PC-3 (cell line): ENCODE data around the gene COL7A1. TPM values are rescaled to one million over a fixed set of nuclear protein-coding genes. Genes with fewer than 3 reads are reported as not detected.

ENCODE experiments used
- ATAC-seq: fragments of 200-7000 bp; cut with Tn5 transposase; 2 replicates; pipeline ENCODE4 v1.9.1; 2020; ENCODE audit warnings: mild to moderate bottlenecking, moderate library complexity
- BruUV-seq: library from RNA; stranded (reverse); fragments of 400-500 nt; replicated peaks from 2 replicates; lab custom pipeline; 2021; lab: Mats Ljungman, UMichigan
- CTCF ChIA-PET: fragments of 300-600 bp; sonication (Branson Sonifier 250); formaldehyde crosslinking; loops from one replicate; lab custom pipeline; 2022; ENCODE audit warnings: antibody characterized with exemption; lab: Charles Lee
- POLR2A ChIA-PET: fragments of 300-600 bp; sonication (Branson Sonifier 250); formaldehyde crosslinking; loops from one replicate; lab custom pipeline; 2022; ENCODE audit warnings: antibody characterized with exemption; ENCODE audit not compliant: unreplicated experiment; lab: Charles Lee
- DNase-seq: peaks from one replicate; pipeline ENCODE4 v3.0.0-alpha.2; 2015
- H2AFZ ChIP-seq: fragments of 300-600 bp; sonication (generic); 2 replicates; pipeline ENCODE4 v1.6.0; 2016; ENCODE audit warnings: antibody characterized with exemption, low read length
- H3F3A ChIP-seq: fragments of 300-600 bp; sonication (generic); one replicate; pipeline ENCODE4 v1.6.0; 2017; ENCODE audit warnings: antibody characterized with exemption, low read length, control low read depth, mild to moderate bottlenecking; ENCODE audit not compliant: unreplicated experiment
- H3K27ac ChIP-seq: fragments of 300-600 bp; sonication (generic); 2 replicates; pipeline ENCODE4 v1.5.1; 2016; ENCODE audit warnings: mild to moderate bottlenecking, low read length
- H3K27me3 ChIP-seq: fragments of 300-600 bp; sonication (generic); 2 replicates; pipeline ENCODE4 v1.6.1; 2016; ENCODE audit warnings: low read length, mixed read lengths
- H3K36me3 ChIP-seq: fragments of 300-600 bp; sonication (generic); 2 replicates; pipeline ENCODE4 v1.6.1; 2016; ENCODE audit warnings: low read depth, mixed run types, low read length, mixed read lengths
- H3K4me1 ChIP-seq: fragments of 300-600 bp; sonication (generic); 2 replicates; pipeline ENCODE4 v1.5.1; 2016; ENCODE audit warnings: low read length; ENCODE audit not compliant: insufficient read depth
- H3K4me2 ChIP-seq: fragments of 300-600 bp; sonication (generic); 2 replicates; pipeline ENCODE4 v1.6.0; 2016; ENCODE audit warnings: low read length
- H3K4me3 ChIP-seq: fragments of 300-600 bp; sonication (generic); 2 replicates; pipeline ENCODE4 v1.5.1; 2016; ENCODE audit warnings: mild to moderate bottlenecking, low read length, mixed read lengths
- H3K79me2 ChIP-seq: fragments of 300-600 bp; sonication (generic); 2 replicates; pipeline ENCODE4 v1.6.1; 2017; ENCODE audit warnings: low read length, mixed read lengths
- H3K9ac ChIP-seq: fragments of 300-600 bp; sonication (generic); 2 replicates; pipeline ENCODE4 v1.6.0; 2016; ENCODE audit warnings: mild to moderate bottlenecking, low read length
- H3K9me2 ChIP-seq: fragments of 300-600 bp; sonication (generic); replicated peaks from 2 replicates; pipeline ENCODE4 v1.6.1; 2016; ENCODE audit warnings: mixed run types, low read length, mixed read lengths
- H3K9me3 ChIP-seq: fragments of 300-600 bp; sonication (generic); 2 replicates; pipeline ENCODE4 v1.6.1; 2016; ENCODE audit warnings: low read length, mixed read lengths
- H4K20me1 ChIP-seq: fragments of 300-600 bp; sonication (generic); 2 replicates; pipeline ENCODE4 v1.6.1; 2016; ENCODE audit warnings: low read length, mixed read lengths
- CTCF ChIP-seq: fragments of 300-600 bp; sonication (generic); conservative IDR thresholded peaks from 2 replicates; pipeline ENCODE4 v1.5.1; 2017; ENCODE audit warnings: antibody characterized with exemption, low read depth, mild to moderate bottlenecking, low read length
- EZH2 ChIP-seq: fragments of 300-600 bp; sonication (generic); IDR thresholded peaks from one replicate; pipeline ENCODE4 v1.6.1; 2017; ENCODE audit warnings: antibody characterized with exemption, mild to moderate bottlenecking, low read length; ENCODE audit not compliant: unreplicated experiment
- EZH2phosphoT487 ChIP-seq: fragments of 300-600 bp; sonication (generic); IDR thresholded peaks from 2 replicates; pipeline ENCODE4 v1.6.1; 2018; ENCODE audit warnings: mild to moderate bottlenecking, antibody characterized with exemption, low read length, borderline replicate concordance
- intact Hi-C: fragments of 100-400 bp; cut with micrococcal nuclease; formaldehyde crosslinking; loops from 2 replicates; pipeline ENCODE4 v1.9.0; 2023
- total RNA-seq: library from RNA; depleted of rRNA; stranded (reverse); fragments of >200 nt; gene quantifications from 2 replicates; pipeline ENCODE4 v1.2.3, GENCODE V29; 2014

COL7A1 gene
- total RNA-seq, 1 experiment from 2014 or later: 7.9 TPM

GRCh38 chr3:48630407-48630806 is 35.3 kb upstream of the COL7A1 start:
- H3K4me1 ChIP-seq: peaks cover 9% of the 10 kb centered on the region
- intact Hi-C loops: no loop called here
- no peaks in the 10 kb centered on the region for H3F3A ChIP-seq
- DNase-seq (no peak), ATAC-seq (no peak)
- no peaks in the 10 kb centered on the region for H4K20me1 ChIP-seq
- H3K4me3 ChIP-seq: no peak overlapping the region
- H3K27me3 ChIP-seq: no peaks in the 10 kb centered on the region
- peaks cover 28% of the 10 kb centered on the region for H3K36me3 ChIP-seq
- no peak overlapping the region for H2AFZ ChIP-seq
- ChIA-PET CTCF (no interaction called here), POLR2A (no interaction called here)
- no peaks in the 10 kb centered on the region for H3K9me3 ChIP-seq
- no peak overlapping the region for H3K4me2 ChIP-seq
- no TSS peak for BruUV-seq
- no peak for TF ChIP-seq CTCF
- no peak for TF ChIP-seq EZH2
- TF ChIP-seq EZH2phosphoT487: no peak
- H3K9ac ChIP-seq: no peak overlapping the region
- H3K79me2 ChIP-seq: peaks cover 18% of the 10 kb centered on the region
- H3K27ac ChIP-seq: no peak overlapping the region
- no peaks in the 10 kb centered on the region for H3K9me2 ChIP-seq

DNA sequence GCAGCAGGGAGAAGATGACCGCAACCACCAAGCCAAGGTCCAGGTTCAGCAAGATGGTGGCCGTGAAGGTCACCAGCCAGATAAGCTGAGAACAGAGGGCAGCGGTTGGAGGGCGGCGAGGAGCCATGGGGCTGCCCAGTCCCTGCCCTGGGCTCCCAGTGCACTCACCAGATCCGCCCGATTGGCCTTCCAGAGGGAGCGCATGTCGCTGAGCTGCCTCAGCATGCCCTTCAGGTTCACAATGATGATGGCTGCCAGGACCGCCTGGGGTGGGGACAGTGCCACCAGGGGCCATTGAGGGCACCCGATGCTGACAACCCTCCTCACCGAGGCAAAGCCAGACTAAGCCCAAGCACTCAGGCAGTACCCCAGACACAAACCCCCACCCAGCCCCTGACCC is 34.8 kb upstream of the COL7A1 start:
- Histone ChIP-seq H3K27me3 (no peaks in the 10 kb centered on the region), H3K4me1 (peaks cover 9% of the 10 kb centered on the region), H3K9me3 (no peaks in the 10 kb centered on the region), H3K9ac (no peak overlapping the region), H3K79me2 (peaks cover 15% of the 10 kb centered on the region), H3K36me3 (peaks cover 28% of the 10 kb centered on the region), H3K4me2 (no peak overlapping the region), H2AFZ (no peak overlapping the region), H4K20me1 (no peaks in the 10 kb centered on the region), H3K9me2 (no peaks in the 10 kb centered on the region), H3K4me3 (no peak overlapping the region), H3K27ac (no peak overlapping the region), H3F3A (no peaks in the 10 kb centered on the region)
- ChIA-PET POLR2A (no interaction called here), CTCF (no interaction called here)
- BruUV-seq: no TSS peak
- ATAC-seq: no peak
- DNase-seq: no peak
- intact Hi-C loops: no loop called here
- TF ChIP-seq CTCF (no peak), EZH2phosphoT487 (no peak), EZH2 (no peak)

DNA sequence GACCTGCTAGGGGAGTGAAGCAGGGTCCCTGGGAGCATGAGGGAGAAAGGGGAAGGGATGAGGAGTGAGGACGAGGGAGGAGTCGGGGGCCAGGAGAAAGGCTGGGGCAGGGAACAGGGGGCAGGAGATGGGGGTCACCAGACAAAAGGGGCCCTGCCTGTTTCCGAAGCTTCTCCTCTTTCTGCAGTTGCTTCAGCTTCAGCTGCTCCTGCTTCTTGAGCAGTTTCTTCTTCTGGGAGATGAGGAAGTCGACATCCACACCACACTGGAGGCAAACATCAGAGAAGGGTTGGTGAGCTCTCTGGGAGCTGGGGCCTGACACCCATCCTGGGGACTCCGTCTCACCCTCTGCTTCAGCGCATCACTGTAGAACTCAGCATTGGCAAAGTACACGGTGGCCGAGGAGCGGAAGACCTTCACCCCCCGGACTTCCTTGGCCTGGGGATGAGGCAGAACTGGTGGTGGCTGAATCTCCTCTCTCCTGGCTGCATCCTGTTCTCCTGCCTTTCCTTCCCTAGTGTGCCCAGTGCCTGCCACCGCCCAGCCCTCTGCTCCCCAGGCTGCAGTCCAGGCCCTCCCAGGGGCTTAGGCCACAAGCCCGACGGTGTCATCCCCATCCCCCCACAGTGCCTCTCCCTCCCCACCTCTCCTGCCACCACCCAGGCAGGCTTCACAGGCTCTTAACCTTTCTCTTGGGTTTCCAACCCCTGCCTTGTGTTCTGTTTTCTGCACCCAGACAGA is 33.3 kb upstream of the COL7A1 start:
- Histone ChIP-seq H2AFZ (no peak overlapping the region), H3K79me2 (peaks cover 2% of the 10 kb centered on the region; the same call in 1 of the 2 replicates), H3K27me3 (no peaks in the 10 kb centered on the region), H3K9me2 (no peaks in the 10 kb centered on the region), H3K9ac (no peak overlapping the region), H3K4me3 (no peak overlapping the region), H4K20me1 (no peaks in the 10 kb centered on the region), H3K36me3 (peaks cover 28% of the 10 kb centered on the region), H3K9me3 (no peaks in the 10 kb centered on the region), H3K4me2 (no peak overlapping the region), H3K4me1 (no peaks in the 10 kb centered on the region), H3F3A (no peaks in the 10 kb centered on the region), H3K27ac (no peak overlapping the region)
- no peak for DNase-seq
- ChIA-PET CTCF (interaction anchor here (0.7 kb wide), 1 partner anchor 476 kb away, joined by 3 read pairs; no protein-coding TSS in a partner anchor), POLR2A (no interaction called here)
- BruUV-seq: no TSS peak
- no peak for ATAC-seq
- intact Hi-C loops: no loop called here
- TF ChIP-seq EZH2phosphoT487 (no peak), EZH2 (no peak), CTCF (no peak)
